Measurements from ENCODE around the gene COX14. TPM values are rescaled to one million over a fixed set of nuclear protein-coding genes. Genes with fewer than 3 reads are reported as not detected.

COX14 gene
- total RNA-seq, 1 donor: 47.4 TPM

DNA sequence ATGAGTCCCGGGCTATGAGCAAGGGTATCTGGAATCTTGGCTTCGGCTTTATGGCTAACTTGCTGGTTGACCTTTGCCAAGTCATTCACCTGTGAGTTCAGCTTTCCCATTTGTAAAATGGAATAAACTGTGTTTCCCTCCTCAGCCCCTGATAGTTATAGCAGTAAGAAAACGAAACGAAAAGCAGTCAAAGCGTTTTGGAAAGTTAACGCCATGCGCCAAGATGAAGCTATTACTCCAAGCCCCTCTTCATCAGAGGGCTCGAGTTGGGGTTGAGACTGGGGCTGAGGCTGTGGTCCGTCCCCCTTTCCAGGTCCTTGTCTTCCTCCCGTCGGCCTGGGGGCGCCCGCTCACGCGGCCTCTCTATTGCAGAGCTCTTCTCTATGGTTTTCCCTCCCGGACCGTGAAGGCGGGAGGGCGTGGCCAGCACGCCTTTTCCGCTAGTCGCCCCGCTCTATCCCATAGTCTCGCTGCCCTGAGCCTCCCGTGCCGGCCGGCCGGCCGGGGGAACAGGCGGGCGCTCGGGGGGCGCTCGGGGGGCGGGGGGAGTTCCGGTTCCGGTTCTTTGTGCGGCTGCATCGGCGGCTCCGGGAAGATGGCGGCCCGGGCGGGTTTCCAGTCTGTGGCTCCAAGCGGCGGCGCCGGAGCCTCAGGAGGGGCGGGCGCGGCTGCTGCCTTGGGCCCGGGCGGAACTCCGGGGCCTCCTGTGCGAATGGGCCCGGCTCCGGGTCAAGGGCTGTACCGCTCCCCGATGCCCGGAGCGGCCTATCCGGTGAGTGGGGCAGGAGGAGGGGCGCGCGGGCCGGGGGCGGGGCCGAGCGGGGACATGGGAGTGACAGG lies 27.0 kb upstream of the COX14 start, which contains the start of gene SMARCD1:
Gene SMARCD1 (plus strand): TSS at position 568 of the 840 bp plus-strand sequence. CDS start 28 bp downstream, at position 596.
- peak; percentile 61 to 97 (median 93) for DNase-seq (ENCODE audit: low read depth in 2 of 3, low spot score in 2 of 3)

DNA sequence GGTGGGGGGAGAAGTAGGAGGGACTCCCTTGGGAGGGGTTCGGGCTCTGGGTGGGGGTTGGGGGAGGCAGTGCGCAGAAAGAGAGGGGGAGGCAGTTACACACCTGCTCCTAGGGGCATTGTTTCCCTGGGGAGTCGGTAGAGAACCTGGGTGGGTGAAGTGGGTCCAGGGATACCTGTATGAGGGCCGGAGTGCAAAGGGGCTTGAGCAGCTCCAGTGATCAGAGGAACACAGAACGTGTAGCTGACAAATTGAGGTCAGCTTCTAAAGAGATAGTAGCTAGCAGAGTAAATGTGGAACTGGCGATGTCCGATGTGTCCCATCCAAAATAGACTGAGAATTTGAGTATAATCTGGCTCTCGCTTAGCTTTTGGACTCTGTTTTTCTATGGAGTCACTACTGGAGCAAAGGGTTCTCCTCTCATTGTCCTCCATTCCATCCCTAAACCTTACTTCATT lies 26.4 kb upstream of the COX14 start:
- DNase-seq (ENCODE audit: low read depth in 2 of 3, low spot score in 2 of 3): no peak

DNA sequence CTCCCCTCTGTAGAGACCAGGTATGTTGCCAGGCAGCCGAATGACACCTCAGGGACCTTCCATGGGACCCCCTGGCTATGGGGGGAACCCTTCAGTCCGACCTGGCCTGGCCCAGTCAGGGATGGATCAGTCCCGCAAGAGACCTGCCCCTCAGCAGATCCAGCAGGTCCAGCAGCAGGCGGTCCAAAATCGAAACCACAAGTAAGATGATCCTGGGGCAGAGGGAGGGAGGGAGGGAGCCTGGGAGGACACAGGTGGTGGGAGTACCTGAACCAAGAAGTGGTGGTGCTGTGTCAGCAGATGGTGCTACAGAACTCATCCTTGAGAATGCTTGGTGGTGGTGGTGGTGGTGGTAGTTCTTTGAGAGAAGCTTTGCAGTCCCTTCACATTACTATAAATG lies 25.9 kb upstream of the COX14 start:
- DNase-seq (ENCODE audit: low read depth in 2 of 3, low spot score in 2 of 3): no peak

DNA sequence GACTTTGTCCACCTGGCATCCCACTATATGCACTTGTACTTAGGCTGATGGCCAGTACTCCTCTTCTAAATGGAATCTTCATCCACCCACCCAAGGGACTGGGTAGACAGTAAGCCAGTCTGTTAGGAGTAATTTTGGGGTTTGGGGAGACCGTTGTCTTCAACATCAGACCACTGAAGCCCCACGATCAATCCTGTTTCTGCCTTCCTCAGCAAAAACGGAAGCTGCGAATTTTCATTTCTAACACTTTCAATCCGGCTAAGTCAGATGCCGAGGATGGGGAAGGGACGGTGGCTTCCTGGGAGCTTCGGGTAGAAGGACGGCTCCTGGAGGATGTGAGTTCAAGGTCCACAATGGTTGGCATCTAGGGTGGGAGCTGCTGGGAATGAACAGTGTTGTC lies 24.9 kb upstream of the COX14 start:
- no peak for DNase-seq (ENCODE audit: low read depth in 2 of 3, low spot score in 2 of 3)

DNA sequence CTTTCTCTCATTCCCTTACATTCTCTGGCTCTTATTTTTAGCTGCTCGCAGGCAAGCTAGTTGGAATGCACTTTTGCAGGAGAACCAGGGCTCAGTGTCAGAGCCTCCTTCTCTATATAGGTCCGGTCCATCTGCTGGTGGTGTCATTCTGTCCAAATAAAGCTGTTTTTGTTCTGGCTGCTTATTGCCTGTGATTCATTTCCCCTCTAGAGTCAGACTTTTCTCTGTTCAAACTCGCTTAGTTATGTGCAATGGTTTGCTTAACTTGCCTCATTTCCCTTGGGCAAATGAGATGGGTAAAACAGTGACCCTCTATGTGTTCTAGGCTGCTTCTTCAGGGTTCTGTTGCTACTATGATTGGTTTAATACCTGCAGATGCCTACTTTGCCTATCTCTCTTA lies 24.0 kb upstream of the COX14 start:
- DNase-seq (ENCODE audit: low read depth in 2 of 3, low spot score in 2 of 3): no peak

DNA sequence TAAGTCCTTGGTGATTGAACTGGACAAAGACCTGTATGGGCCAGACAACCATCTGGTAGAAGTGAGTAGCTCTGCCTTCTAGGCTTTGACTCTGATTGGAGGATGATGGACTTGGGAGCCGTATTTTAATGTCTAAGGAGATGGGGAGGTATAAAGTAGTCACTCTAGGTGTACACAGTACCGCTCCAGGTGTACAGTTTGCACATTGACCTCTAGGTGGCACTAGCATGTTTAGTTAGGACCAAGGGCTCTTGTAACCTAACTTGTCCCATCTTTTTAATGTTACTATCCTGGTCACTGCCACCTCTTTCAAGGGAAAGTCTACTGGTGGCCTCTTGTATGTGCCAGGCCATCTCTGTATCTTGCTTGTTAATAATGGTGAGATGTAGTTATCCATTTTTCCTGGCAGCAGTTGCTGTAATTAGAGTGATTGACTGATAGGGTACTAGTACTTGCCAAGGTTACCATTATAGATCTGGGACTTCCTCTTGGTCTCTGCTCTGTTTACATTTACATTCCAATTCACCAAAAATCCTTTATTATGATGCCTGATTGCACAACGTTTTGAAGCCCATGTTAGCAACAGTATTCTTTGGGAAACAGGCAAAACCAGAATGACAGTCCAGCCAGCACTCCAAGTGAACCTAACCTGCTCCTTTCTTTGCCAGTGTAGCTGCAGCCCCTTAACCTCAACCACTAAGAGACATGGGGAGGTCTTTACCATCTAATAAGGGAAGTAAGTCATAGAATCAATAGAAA lies 23.3 kb upstream of the COX14 start:
- peak in 2 of 3 donors; percentile 32 to 57 for DNase-seq (ENCODE audit: low read depth in 2 of 3, low spot score in 2 of 3)

DNA sequence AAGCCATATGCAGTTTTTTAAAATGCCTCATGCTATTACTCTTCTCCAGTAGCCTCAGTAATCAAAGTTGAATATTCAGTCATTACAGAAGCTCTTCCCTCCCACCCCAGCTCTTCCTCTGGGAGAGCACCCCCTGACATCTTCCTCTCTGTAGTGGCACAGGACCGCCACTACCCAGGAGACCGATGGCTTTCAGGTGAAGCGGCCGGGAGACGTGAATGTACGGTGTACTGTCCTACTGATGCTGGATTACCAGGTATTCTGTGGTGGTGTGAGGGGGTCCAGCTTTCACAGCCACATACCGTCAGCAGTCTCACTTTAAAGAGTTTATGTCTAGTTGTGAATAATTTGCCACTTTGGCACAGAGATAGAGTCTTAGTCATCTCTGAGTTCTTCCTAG lies 22.3 kb upstream of the COX14 start:
- DNase-seq (ENCODE audit: low read depth in 2 of 3, low spot score in 2 of 3): no peak

DNA sequence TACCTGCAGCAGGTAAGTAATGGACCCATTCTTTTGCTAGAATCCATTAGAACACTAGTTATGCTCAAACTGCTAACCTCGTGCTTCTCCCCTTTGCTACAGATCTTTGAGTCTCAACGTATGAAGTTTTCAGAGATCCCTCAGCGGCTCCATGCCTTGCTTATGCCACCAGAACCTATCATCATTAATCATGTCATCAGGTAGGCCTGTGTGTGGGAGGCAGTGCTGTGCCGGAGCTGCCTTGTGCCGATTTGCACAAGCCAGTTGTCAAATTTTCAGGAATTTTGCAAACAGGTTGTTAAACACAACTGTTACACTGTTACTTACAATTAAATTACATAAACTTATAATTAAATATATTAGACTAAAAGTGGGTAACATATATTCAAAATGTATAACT lies 21.6 kb upstream of the COX14 start:
- DNase-seq (ENCODE audit: low read depth in 2 of 3, low spot score in 2 of 3): no peak

DNA sequence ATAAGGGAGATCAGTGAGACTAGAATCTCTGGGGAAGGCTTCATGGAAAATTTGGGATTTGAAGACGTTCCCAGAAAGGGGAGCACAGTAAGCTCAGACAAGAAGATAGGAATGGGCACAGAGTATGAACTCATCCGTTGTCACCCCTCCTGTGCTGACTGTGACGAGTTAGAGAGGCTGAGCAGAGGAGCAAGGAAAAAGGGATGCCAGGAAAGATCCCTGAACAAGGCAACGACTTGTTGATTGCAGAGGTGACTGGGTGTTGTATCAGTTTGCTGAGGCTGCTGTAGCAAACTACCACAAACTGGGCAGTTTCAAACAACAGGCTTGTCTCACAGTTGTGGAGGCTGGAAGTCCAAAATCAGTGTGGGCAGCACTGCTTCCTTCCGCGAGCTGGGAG lies 14.1 kb upstream of the COX14 start:
- no peak for DNase-seq (ENCODE audit: low read depth in 2 of 3, low spot score in 2 of 3)

DNA sequence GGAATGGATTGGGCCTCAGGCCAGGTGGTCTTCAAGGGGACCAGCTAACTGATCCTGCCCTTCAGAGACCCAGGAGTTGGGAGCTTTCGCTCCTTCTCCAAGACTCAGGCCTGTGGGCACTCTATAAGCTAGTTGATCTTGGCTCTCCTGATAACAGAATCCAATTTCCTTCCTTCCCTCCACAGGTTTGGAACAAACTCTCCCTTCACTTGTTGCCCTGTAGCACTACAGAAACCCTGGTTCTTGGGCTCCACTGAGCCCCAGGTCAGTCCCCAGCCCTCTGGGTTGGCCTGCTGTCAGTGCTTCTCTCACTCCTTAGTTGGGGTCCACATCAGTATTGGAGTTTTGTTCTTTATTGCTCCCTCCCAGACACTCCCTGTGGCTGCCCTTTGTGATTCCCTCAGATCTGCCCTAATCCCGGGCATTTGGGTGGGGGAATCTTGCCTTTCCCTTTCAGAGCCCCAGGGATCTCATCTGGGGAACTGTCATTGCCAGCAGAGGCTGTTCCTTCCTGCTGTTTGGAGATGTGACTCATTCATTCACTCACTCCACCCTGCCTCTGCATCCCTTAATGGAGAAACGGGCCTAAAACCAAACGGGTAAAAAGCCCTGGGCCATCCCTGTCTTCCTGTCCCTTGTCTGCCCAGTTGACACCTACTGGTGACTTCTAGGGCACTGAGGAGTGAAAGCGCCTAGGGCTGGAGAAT lies 12.6 kb upstream of the COX14 start:
- no peak for DNase-seq (ENCODE audit: low read depth in 2 of 3, low spot score in 2 of 3)

DNA sequence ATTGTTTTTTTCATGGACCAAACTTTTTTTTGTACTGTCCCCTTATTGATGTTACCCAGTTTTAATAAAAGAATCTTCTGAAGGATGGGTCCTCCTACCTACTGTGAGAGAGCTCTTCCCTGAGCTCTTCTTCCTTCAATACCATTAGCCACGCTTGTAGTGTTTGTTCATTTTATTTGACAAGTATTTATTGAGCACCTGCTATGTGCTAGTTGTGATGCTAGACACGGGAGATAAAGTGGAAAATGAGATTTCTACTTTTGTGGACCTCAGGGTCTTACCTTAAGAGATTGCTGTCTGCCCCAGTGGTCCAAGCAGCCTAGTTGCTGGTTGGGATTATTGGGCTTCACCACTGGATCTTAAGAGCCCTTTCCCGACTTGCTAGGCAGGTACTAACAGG lies 11.5 kb upstream of the COX14 start:
- DNase-seq (ENCODE audit: low read depth in 2 of 3, low spot score in 2 of 3): no peak

DNA sequence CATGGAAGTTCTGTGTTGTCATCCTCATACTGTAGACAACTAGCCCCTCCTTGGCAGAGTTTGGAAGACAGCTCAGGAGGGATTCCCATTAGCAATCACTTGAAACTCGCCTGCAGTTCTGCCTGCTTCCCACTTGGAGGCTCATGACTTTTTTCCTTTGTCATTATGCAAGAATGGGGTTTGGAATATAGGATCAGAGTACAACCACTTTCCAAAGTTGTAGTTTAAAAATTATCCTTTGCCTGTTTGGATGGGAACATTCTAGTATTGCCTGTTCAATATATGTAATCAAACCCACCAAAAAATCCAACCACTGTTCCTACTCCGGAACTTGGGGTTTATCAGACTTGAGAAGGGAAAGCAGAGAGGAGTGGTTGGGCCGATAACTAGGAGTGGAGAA lies 10.4 kb upstream of the COX14 start:
- no peak for DNase-seq (ENCODE audit: low read depth in 2 of 3, low spot score in 2 of 3)

DNA sequence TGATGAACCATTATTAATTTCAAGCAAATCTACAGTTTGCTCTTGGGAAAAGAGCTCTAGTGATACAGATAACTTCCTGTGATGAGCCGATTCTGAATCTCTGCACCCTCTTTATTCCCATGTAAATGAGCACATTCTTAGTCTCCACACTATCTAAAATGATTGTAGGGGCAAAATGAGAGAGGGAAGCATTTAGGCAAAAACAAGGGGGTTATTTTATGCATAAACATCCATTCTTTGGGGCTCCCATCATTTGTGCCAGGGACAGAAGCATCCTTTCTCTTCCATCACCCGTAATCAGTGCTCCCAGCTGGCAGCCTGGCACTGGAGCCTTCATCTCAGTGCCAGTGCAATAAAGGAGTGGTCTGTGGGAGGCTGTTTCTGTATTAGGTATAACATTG lies 9.9 kb upstream of the COX14 start:
- no peak for DNase-seq (ENCODE audit: low read depth in 2 of 3, low spot score in 2 of 3)

DNA sequence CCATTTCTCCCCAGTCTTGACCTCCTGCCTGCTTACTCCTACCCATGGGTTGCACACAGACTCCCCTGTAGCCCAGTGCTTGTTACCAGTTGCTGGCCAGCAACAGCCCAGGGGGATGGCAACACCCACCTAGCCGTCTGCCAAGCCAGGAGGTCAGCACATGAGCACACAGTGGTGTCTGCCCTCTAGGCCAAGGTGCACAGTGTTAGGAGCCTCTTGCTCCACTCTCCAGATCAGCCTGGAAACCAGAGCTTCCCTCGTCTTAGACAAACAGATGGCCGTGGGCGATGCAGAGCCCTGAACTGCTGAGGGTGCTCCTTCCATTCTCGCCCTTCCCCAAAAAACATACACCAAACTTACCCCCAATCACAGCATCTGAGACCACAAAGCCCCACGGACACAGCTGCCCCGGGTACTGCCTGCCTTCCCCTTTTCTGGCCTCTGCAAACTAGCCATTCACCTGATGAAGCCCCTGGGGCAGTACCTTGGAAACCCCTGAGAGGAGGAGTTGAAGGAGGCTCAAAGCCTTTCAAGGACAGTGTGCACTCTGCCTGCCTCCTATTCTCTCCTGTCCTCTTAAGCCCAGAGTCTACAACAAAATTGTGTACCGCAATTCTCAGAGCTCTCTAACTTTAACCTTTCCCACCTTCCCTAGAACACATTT lies 9.3 kb upstream of the COX14 start:
- DNase-seq (ENCODE audit: low read depth in 2 of 3, low spot score in 2 of 3): no peak

DNA sequence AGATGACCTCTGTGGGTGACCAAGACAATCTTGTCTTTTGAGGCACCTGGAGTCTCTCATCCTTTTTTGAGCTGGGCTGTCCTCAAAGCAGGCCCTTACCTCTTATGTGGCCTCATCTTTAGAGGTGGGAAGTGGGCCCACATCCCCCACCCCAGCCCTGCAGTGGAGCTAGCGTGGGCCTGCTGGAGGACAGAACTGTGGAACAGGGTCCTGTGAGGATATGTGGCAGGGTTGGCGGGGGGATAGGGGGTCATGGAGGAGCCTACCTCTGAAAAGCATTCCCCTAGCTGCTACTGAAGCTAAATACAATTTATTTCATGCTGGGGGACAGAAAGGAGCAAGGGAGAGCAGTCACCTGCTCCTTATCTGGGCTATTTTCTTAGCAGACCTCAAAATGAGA lies 8.7 kb upstream of the COX14 start:
- no peak for DNase-seq (ENCODE audit: low read depth in 2 of 3, low spot score in 2 of 3)

DNA sequence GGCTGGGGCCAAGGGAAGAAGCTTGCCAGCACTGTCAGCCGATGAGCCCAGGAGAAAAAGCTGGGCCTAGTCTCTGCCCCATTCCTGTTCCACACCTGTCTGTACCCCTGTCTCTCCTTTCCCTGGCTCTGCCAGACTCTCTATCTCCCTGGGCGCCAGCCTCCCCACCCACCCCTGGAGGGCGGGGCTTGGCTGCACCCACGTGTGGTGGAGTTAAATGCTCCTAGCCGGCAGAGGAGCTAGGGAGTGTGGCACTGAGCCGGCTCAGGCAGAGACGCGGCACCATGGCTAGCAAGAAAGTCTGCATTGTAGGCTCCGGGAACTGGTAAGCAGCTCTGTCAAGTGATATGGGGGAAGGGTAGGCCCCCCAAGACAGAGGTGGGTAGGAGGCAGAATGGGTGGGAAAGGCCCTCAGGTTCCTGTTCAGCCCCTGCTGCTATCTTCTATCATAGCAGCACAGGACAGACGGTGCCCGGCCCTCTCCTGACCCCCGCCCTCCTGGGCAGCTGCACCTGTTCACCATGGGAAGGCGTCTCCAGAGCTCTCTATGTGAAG lies 8.2 kb upstream of the COX14 start, which contains the start of gene GPD1:
Gene GPD1 (plus strand): TSS at position 242 of the 555 bp plus-strand sequence. CDS start 43 bp downstream, at position 285.
- DNase-seq (ENCODE audit: low read depth in 2 of 3, low spot score in 2 of 3): peak in 1 of 3 donors; percentile 14

DNA sequence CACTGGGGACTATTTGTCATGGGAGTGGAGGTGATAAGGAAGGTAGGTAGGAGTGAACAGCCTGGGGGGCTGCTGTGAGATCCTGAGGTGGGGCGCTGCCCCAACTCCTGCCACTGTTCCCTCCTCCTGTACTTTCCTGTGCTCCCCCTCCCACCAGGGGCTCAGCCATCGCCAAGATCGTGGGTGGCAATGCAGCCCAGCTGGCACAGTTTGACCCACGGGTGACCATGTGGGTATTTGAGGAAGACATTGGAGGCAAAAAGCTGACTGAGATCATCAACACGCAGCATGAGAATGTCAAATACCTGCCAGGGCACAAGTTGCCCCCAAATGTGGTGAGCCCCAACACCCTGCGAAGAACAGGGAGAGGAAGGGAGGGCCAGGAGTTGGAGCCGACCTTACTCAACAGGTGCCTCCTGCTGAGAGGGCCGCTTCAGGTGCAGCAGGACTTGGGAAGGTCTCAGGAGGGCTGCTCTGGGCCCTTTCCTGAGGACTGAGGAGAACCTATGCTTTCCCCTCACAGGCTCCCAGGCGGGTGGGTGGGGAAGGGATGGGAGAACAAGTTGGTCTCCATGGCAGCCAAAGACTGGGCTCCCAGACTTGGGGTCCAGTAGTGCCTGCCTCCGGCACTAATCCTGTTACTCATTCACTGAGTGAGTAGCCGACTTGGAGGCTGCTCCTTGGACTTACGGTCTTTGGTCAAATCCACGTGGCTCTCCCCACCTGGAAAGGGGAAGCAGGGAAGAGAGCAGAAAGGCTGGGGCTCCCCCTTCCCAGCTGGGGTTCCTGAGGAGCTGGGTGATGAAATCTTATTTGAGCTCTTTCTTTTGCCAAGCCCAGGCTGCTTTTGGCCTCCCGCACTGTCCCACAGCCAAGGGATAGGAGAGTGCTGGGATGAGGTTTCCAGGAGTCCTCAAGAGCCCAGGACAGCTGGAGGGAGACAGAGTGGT lies 7.3 kb upstream of the COX14 start:
- DNase-seq (ENCODE audit: low read depth in 2 of 3, low spot score in 2 of 3): no peak

DNA sequence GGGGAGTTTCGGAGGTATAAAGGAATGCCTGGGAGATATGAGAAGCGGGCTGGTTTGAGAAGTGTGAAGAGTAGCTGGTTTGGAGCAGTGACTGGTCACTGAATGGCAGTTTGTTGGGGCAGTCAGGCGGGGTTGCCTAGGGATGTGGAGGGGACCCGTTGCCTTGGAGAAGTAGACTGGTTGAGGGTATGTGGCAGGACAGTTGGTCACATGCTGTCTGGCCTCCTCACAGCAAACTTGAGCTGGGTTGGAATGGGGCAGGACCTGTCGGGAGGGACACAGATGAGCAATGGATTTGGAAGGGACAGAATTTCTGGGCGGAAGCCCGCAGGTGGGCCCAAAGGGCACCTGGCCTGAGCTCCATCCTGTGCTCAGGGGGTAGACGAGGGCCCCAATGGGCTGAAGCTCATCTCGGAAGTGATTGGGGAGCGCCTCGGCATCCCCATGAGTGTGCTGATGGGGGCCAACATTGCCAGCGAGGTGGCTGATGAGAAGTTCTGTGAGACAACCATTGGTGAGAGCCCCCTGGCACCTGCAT lies 6.1 kb upstream of the COX14 start:
- DNase-seq (ENCODE audit: low read depth in 2 of 3, low spot score in 2 of 3): no peak

DNA sequence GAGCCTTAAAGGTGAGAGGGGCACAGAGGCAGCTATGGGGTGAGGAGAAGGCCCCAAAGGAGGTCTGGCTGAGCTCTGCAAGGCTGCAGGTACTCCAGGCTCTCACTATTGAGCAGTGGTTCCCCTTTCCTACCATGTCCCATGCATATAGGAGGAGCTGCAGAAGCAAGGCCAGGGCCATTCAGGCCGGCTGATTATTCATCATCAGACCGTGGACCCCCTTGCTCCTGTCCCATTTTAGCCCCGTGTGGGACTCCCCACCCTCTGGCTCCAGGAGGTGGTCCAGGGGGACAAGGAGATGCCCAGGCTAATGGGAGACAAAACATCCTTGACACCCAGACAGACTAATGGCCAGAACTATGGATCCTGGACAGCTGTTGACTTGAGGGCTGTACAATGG lies 5.1 kb upstream of the COX14 start:
- DNase-seq (ENCODE audit: low read depth in 2 of 3, low spot score in 2 of 3): no peak
